OCI-LY1 (cell line): ENCODE results near the gene TMED10.

Source experiments
- H2AFZ ChIP-seq: fragments of 200-600 bp; sonication (generic), shearing (Covaris generic); 2 replicates; pipeline ENCODE4 v1.6.0; 2014; ENCODE audit warnings: antibody characterized with exemption, mild to moderate bottlenecking, low read length
- H3F3A ChIP-seq: fragments of 200-600 bp; sonication (generic), shearing (Covaris generic); 2 replicates; pipeline ENCODE4 v1.6.0; 2014; ENCODE audit warnings: mild to moderate bottlenecking, antibody characterized with exemption, low read length, moderate library complexity; ENCODE audit not compliant: insufficient read depth
- H3K27ac ChIP-seq: fragments of 200-600 bp; sonication (generic); 2 replicates; pipeline ENCODE4 v1.5.1; 2014; ENCODE audit warnings: low read length, mixed run types, mild to moderate bottlenecking, low read depth; ENCODE audit not compliant: poor library complexity, severe bottlenecking
- H3K27me3 ChIP-seq: fragments of 200-600 bp; sonication (generic); 2 replicates; pipeline ENCODE4 v1.6.0; 2014; ENCODE audit warnings: antibody characterized with exemption, mild to moderate bottlenecking, low read length, moderate library complexity; ENCODE audit not compliant: insufficient read depth
- H3K36me3 ChIP-seq: fragments of 200-600 bp; sonication (generic); 2 replicates; pipeline ENCODE4 v1.6.1; 2014; ENCODE audit warnings: mild to moderate bottlenecking, antibody characterized with exemption, low read length, moderate library complexity, mixed read lengths; ENCODE audit not compliant: insufficient read depth
- H3K4me1 ChIP-seq: fragments of 200-600 bp; sonication (generic); 2 replicates; pipeline ENCODE4 v1.5.1; 2014; ENCODE audit warnings: mild to moderate bottlenecking, low read length, moderate library complexity; ENCODE audit not compliant: insufficient read depth, severe bottlenecking
- H3K4me2 ChIP-seq: fragments of 200-600 bp; sonication (generic), shearing (Covaris generic); 2 replicates; pipeline ENCODE4 v1.6.1; 2014; ENCODE audit warnings: low read length
- H3K4me3 ChIP-seq: fragments of 200-600 bp; sonication (generic); 2 replicates; pipeline ENCODE4 v1.5.1; 2014; ENCODE audit warnings: low read length, low read depth, mild to moderate bottlenecking, mixed read lengths; ENCODE audit not compliant: poor library complexity, severe bottlenecking
- H3K79me2 ChIP-seq: fragments of 200-600 bp; shearing (Covaris generic); 2 replicates; pipeline ENCODE4 v1.6.1; 2016; ENCODE audit warnings: mixed run types, low read length, mixed read lengths; ENCODE audit not compliant: insufficient read depth
- H3K9ac ChIP-seq: fragments of 200-600 bp; sonication (generic), shearing (Covaris generic); 2 replicates; pipeline ENCODE4 v1.6.1; 2014; ENCODE audit warnings: mild to moderate bottlenecking, low read length, mixed read lengths
- H3K9me2 ChIP-seq: fragments of 200-600 bp; sonication (generic), shearing (Covaris generic); 2 replicates; pipeline ENCODE4 v1.6.1; 2014; ENCODE audit warnings: low read depth, mild to moderate bottlenecking, low read length, mixed read lengths
- H3K9me3 ChIP-seq: fragments of 200-600 bp; shearing (Covaris generic); 2 replicates; pipeline ENCODE4 v1.6.1; 2014; ENCODE audit warnings: low read length, mixed read lengths
- H4K20me1 ChIP-seq: fragments of 200-600 bp; sonication (generic), shearing (Covaris generic); 2 replicates; pipeline ENCODE4 v1.6.0; 2016; ENCODE audit warnings: mild to moderate bottlenecking, low read length; ENCODE audit not compliant: insufficient read depth
- EZH2 ChIP-seq: fragments of 200-600 bp; sonication (generic), shearing (Covaris generic); IDR thresholded peaks from 2 replicates; pipeline ENCODE4 v1.8.0; 2017; ENCODE audit warnings: borderline replicate concordance, mixed run types, mild to moderate bottlenecking, antibody characterized with exemption, low read length, moderate library complexity, mixed read lengths
- TF ChIP-seq, protein P1 (sequence below): fragments of 200-600 bp; sonication (generic), shearing (Covaris generic); IDR thresholded peaks from 2 replicates; pipeline ENCODE4 v1.5.1; 2017; ENCODE audit warnings: mild to moderate bottlenecking, antibody characterized with exemption, low read length, moderate library complexity, mixed read lengths

TMED10 gene

GRCh38 chr14:75197338-75197737 lies 20.9 kb upstream of the TMED10 start:
- H3K27ac ChIP-seq: no peak overlapping the region
- H3K4me3 ChIP-seq: no peak overlapping the region
- H3K79me2 ChIP-seq: no peaks in the 10 kb centered on the region
- no peaks in the 10 kb centered on the region for H4K20me1 ChIP-seq
- no peaks in the 10 kb centered on the region for H3K9me3 ChIP-seq
- H3K27me3 ChIP-seq: peaks cover 5% of the 10 kb centered on the region; the same call in 1 of the 2 replicates
- H2AFZ ChIP-seq: no peak overlapping the region
- no peaks in the 10 kb centered on the region for H3K9me2 ChIP-seq
- H3K9ac ChIP-seq: no peak overlapping the region
- no peaks in the 10 kb centered on the region for H3K4me1 ChIP-seq
- H3K36me3 ChIP-seq: no peaks in the 10 kb centered on the region
- H3K4me2 ChIP-seq: no peak overlapping the region
- TF ChIP-seq, protein P1, sequence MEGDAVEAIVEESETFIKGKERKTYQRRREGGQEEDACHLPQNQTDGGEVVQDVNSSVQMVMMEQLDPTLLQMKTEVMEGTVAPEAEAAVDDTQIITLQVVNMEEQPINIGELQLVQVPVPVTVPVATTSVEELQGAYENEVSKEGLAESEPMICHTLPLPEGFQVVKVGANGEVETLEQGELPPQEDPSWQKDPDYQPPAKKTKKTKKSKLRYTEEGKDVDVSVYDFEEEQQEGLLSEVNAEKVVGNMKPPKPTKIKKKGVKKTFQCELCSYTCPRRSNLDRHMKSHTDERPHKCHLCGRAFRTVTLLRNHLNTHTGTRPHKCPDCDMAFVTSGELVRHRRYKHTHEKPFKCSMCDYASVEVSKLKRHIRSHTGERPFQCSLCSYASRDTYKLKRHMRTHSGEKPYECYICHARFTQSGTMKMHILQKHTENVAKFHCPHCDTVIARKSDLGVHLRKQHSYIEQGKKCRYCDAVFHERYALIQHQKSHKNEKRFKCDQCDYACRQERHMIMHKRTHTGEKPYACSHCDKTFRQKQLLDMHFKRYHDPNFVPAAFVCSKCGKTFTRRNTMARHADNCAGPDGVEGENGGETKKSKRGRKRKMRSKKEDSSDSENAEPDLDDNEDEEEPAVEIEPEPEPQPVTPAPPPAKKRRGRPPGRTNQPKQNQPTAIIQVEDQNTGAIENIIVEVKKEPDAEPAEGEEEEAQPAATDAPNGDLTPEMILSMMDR: no peak
- TF ChIP-seq EZH2: no peak
- H3F3A ChIP-seq: no peaks in the 10 kb centered on the region

- Histone ChIP-seq H3K36me3 (no peaks in the 10 kb centered on the region), H2AFZ (no peak overlapping the region), H3K4me2 (no peak overlapping the region), H3K27ac (no peak overlapping the region), H4K20me1 (no peaks in the 10 kb centered on the region), H3K4me3 (no peak overlapping the region), H3K9ac (no peak overlapping the region), H3F3A (no peaks in the 10 kb centered on the region), H3K27me3 (peaks cover 5% of the 10 kb centered on the region; the same call in 1 of the 2 replicates), H3K9me2 (no peaks in the 10 kb centered on the region), H3K79me2 (no peaks in the 10 kb centered on the region), H3K9me3 (no peaks in the 10 kb centered on the region), H3K4me1 (no peaks in the 10 kb centered on the region)
- no peak for TF ChIP-seq EZH2
- TF ChIP-seq, protein P1: no peak
Observed at GRCh38 chr14:75196468-75196867, 20.1 kb upstream of the TMED10 start.

DNA sequence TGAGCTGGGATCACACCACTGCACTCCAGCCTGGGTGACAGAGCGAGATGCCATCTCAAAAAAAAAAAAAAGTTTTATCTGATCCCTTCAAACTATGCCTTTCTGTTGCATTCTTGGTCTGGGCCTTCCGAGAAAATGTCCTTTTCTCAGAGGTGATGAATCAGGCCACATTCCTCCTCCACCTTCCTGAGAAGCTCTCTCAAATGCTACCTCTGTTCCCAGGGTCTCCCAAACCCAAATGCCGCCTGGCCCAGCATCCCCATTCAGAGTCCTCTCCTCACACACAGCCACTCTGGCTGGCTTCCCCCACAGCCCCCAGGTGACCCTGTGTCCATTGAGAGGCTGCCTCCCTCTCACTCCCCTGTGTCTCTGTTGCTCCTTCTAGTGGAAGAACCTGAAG lies 19.7 kb upstream of the TMED10 start:
- Histone ChIP-seq H3K9me2 (no peaks in the 10 kb centered on the region), H3K4me2 (no peak overlapping the region), H3K9me3 (no peaks in the 10 kb centered on the region), H3K36me3 (no peaks in the 10 kb centered on the region), H3K79me2 (no peaks in the 10 kb centered on the region), H3K27ac (no peak overlapping the region), H3F3A (no peaks in the 10 kb centered on the region), H3K27me3 (peaks cover 5% of the 10 kb centered on the region; the same call in 1 of the 2 replicates), H2AFZ (no peak overlapping the region), H3K4me1 (no peaks in the 10 kb centered on the region), H3K9ac (no peak overlapping the region), H3K4me3 (no peak overlapping the region), H4K20me1 (no peaks in the 10 kb centered on the region)
- no peak for TF ChIP-seq EZH2
- TF ChIP-seq, protein P1: no peak
